ENCODE measurements around the gene RNF214. TPM values are rescaled to one million over a fixed set of nuclear protein-coding genes. Genes with fewer than 3 reads are reported as not detected.
A peak's percentile ranks its signal among the peaks of the same experiment; 100 is the strongest.

The RNF214 gene
- total and polyA plus RNA-seq, 2 of the 4 experiments (the other 2 are of a cell fraction) = 7.9 to 14.8 TPM

DNA sequence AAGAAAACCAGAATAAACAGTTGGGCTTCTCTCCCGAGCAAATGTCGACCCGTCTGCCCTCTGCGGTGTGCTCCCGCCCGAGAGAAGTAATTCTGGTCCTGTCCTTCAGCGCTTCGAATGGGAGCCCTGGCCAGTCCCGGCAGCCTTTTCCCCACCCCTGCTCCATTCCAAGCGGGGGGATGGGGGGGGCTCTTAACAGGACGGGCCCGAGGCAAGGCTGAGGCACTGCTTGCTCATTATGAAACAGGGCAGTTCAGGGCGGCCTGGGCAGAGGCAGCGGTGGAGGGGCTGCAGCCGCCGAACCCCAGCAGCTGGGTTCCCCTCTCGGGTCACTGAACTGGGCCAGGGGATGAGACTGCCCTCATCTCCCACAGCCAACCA, 67.8 kb downstream of the RNF214 start:
- H4K8ac ChIP-seq (ENCODE audit: low read depth in 2 of 2, low read length in 2 of 2) = peak overlapping the region; percentile 46 to 84; a peak in 2 of 4 replicates
- ATAC-seq (ENCODE audit: low read depth) (peak; percentile 88), DNase-seq (peak; percentile 54)
- peaks cover 12% of the 10 kb centered on the region; the same call in 1 of the 2 replicates for H4K20me1 ChIP-seq (ENCODE audit: insufficient read depth, low read length)
- TF ChIP-seq RAD21 (IDR thresholded peaks at IDR 0.05; ENCODE audit: low read length) (no peak), CEBPB (IDR thresholded peaks at IDR 0.05; ENCODE audit: low read depth, low read length) (no peak), MAZ (IDR thresholded peaks at IDR 0.05; ENCODE audit: borderline replicate concordance, low read depth, low read length) (peak; percentile 41; the same call in 1 of the 2 replicates), CHD1 (IDR thresholded peaks at IDR 0.05; ENCODE audit: low read depth, low read length) (no peak)
- no peak overlapping the region for H4K5ac ChIP-seq (ENCODE audit: low read depth, low read length)
- H2BK5ac ChIP-seq (ENCODE audit: low read depth, low read length, poor library complexity, severe bottlenecking) = no peak overlapping the region
- BruUV-seq (replicated peaks) = no TSS peak
- H2AK5ac ChIP-seq (ENCODE audit: low read depth, low read length) = no peak overlapping the region
- H3K4ac ChIP-seq (ENCODE audit: low read depth, low read length) = peak overlapping the region; percentile 58
- H3K9me3 ChIP-seq (ENCODE audit: control insufficient read depth, insufficient read depth, low read length) = no peaks in the 10 kb centered on the region
- peaks cover 13% of the 10 kb centered on the region; the same call in 1 of the 2 replicates for H3K4me1 ChIP-seq (ENCODE audit: control insufficient read depth, insufficient read depth, low read length)
- ChIA-PET CTCF (no interaction called here), POLR2A (ENCODE audit: unreplicated experiment) (no interaction called here)
- H2BK20ac ChIP-seq (ENCODE audit: low read depth, low read length) = no peak overlapping the region
- peaks cover 6% of the 10 kb centered on the region; the same call in 1 of the 2 replicates for H3K36me3 ChIP-seq (ENCODE audit: control insufficient read depth, insufficient read depth, low read length)
- dilution Hi-C loops (cut with HindIII; ENCODE audit: low sequenced_read_pairs, unreplicated experiment) (no loop called here), intact Hi-C loops (cut with micrococcal nuclease) (no loop called here), in situ Hi-C loops (cut with MboI; ENCODE audit: low sequenced_read_pairs) (no loop called here)
- no peak overlapping the region for H3K4me3 ChIP-seq (ENCODE audit: insufficient read depth, low read depth, low read length)
- peak overlapping the region; percentile 11 for H2AFZ ChIP-seq (replicated peaks; ENCODE audit: low read length, poor library complexity)
- no peak overlapping the region for H3K27ac ChIP-seq (ENCODE audit: insufficient read depth, low read length)
- no peak overlapping the region for H3K18ac ChIP-seq (ENCODE audit: low read depth, low read length)
- H2BK120ac ChIP-seq (ENCODE audit: low read depth, low read length) = no peak overlapping the region; the same call in 1 of the 2 replicates
- peak overlapping the region; percentile 33; the same call in 1 of the 2 replicates for H3K23ac ChIP-seq (ENCODE audit: low read depth, low read length)
- peaks cover 6% of the 10 kb centered on the region; the same call in 1 of the 2 replicates for H3K9me1 ChIP-seq (ENCODE audit: insufficient read depth, low read length)
- no peak overlapping the region for H3K14ac ChIP-seq (replicated peaks; ENCODE audit: low read depth, low read length)
- peak overlapping the region; percentile 58 for H2AK9ac ChIP-seq (replicated peaks; ENCODE audit: low read depth, low read length, poor library complexity)
- no peaks in the 10 kb centered on the region for H3K27me3 ChIP-seq (ENCODE audit: control insufficient read depth, insufficient read depth, low read length)
- no peak overlapping the region for H2BK15ac ChIP-seq (ENCODE audit: low read depth, low read length)
- H3K56ac ChIP-seq (ENCODE audit: extremely low read depth, insufficient read depth, low read length) = no peak overlapping the region; the same call in 1 of the 2 replicates
- peak overlapping the region; percentile 32; the same call in 1 of the 2 replicates for H4K91ac ChIP-seq (ENCODE audit: insufficient read depth, low read depth, low read length)
- WGBS, 2 experiments (ENCODE audit: extremely low coverage in 2 of 2, insufficient read length in 1 of 2) = 16% methylated on average over 4 of the region's 17 CpGs; no CpG with 5 or more reads in 1 of the 2 experiments
- peaks cover 12 to 33% of the 10 kb centered on the region in 2 experiments for H3K79me1 ChIP-seq (ENCODE audit: low read depth in 1 of 2, low read length in 2 of 2)
- peak overlapping the region; percentile 44; the same call in 1 of the 2 replicates for H3K4me2 ChIP-seq (ENCODE audit: low read depth, low read length)
- H3K9ac ChIP-seq (ENCODE audit: low read depth, low read length) = peak overlapping the region; percentile 5; the same call in 1 of the 2 replicates
